NT2/D1 (cell line): Measurements from ENCODE around the gene SERPINB6.

Source experiments
- SUZ12 ChIP-seq: IDR thresholded peaks from 2 replicates; pipeline ENCODE4 v1.6.1; 2011; ENCODE audit not compliant: insufficient read length, insufficient read depth; ENCODE audit errors: extremely low read depth
- YY1 ChIP-seq: IDR thresholded peaks from 2 replicates; pipeline ENCODE4 v1.6.1; 2011; ENCODE audit not compliant: insufficient read length, insufficient read depth
- ZNF274 ChIP-seq: IDR thresholded peaks from 2 replicates; pipeline ENCODE4 v1.6.1; 2011; ENCODE audit warnings: mild to moderate bottlenecking, low read depth, low read length

DNA sequence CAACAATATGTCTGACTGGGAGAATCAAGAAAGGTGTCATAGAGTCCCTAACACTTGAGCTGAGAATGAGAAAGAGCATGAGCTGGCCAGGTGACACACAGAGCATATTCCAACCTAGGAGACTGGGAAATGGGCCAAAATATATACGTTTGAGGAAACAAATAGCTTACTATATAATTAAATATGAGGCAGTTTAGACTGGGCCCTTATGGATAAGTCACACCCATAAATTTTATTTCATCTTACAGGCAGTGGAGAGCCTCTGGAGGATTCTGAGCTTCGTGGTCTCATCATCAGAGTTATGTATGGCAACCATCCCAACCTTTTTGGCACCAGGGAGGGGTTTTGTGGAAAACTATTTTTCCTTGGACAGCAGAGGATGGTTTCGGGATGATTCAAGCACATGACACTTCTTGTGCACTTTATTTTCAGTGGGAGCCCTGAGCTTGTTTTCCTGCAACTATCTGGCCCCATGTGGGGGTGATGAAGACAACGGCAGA, 15.4 kb upstream of the SERPINB6 start:
- TF ChIP-seq YY1 = no peak
- no peak for TF ChIP-seq SUZ12
- no peak for TF ChIP-seq ZNF274
